Parathyroid adenoma (tissue), 2 donors: ENCODE measurements around the gene TBX2.

ENCODE experiments used
- H2AFZ ChIP-seq: fragments of 300-600 bp; sonication (generic); one replicate; pipeline ENCODE4 v1.7.0; 2017; ENCODE audit warnings: antibody characterized with exemption, mild to moderate bottlenecking
- H3K27ac ChIP-seq: fragments of 300-600 bp; sonication (generic); one replicate; pipeline ENCODE4 v1.7.0; 2017
- H3K27me3 ChIP-seq: fragments of 300-600 bp; sonication (generic); one replicate; pipeline ENCODE4 v1.7.0; 2017; ENCODE audit warnings: low read length; ENCODE audit not compliant: control insufficient read depth, insufficient read depth
- H3K36me3 ChIP-seq: fragments of 300-600 bp; sonication (generic); one replicate; pipeline ENCODE4 v1.7.0; 2017; ENCODE audit warnings: low read length; ENCODE audit not compliant: control insufficient read depth, insufficient read depth
- H3K4me1 ChIP-seq: fragments of 300-600 bp; sonication (generic); one replicate; pipeline ENCODE4 v1.7.0; 2017; ENCODE audit warnings: control low read depth
- H3K4me2 ChIP-seq: fragments of 300-600 bp; sonication (generic); one replicate; pipeline ENCODE4 v1.7.0; 2017; ENCODE audit warnings: low read length
- H3K4me3 ChIP-seq: fragments of 300-600 bp; sonication (generic); one replicate; pipeline ENCODE4 v1.7.0; 2017; ENCODE audit warnings: low read depth, low read length
- H3K79me2 ChIP-seq: fragments of 300-600 bp; sonication (generic); one replicate; pipeline ENCODE4 v1.7.0; 2017; ENCODE audit warnings: control low read depth
- H3K9ac ChIP-seq: fragments of 300-600 bp; sonication (generic); one replicate; pipeline ENCODE4 v1.7.0; 2017; ENCODE audit warnings: mild to moderate bottlenecking
- H3K9me3 ChIP-seq: fragments of 300-600 bp; sonication (generic); one replicate; pipeline ENCODE4 v1.7.0; 2017; ENCODE audit warnings: low read length; ENCODE audit not compliant: control insufficient read depth
- TF ChIP-seq, protein P1 (sequence below): fragments of 300-600 bp; sonication (generic); IDR thresholded peaks from one replicate; pipeline ENCODE4 v1.7.0; 2017; ENCODE audit warnings: antibody characterized with exemption, mild to moderate bottlenecking
- donor health status: primary hyperparathyroidism.

The TBX2 gene

DNA sequence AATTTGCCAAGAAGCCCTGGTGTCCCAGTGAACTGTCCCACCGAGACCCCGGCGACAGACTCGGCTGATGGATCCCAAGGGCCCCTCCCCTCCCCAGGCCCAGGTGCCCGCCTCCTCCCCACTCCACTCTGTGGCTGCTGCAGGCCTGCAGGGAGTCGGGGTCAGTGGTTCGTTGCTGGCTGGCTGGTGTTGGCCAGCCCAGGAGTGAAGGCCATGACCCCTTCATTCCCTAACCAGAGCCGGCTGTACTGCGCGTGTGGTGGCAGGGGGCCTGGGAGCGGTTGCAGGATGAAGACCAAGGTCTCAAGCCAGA, 9.2 kb upstream of the TBX2 start:
- no peak overlapping the region for H3K27ac ChIP-seq

DNA sequence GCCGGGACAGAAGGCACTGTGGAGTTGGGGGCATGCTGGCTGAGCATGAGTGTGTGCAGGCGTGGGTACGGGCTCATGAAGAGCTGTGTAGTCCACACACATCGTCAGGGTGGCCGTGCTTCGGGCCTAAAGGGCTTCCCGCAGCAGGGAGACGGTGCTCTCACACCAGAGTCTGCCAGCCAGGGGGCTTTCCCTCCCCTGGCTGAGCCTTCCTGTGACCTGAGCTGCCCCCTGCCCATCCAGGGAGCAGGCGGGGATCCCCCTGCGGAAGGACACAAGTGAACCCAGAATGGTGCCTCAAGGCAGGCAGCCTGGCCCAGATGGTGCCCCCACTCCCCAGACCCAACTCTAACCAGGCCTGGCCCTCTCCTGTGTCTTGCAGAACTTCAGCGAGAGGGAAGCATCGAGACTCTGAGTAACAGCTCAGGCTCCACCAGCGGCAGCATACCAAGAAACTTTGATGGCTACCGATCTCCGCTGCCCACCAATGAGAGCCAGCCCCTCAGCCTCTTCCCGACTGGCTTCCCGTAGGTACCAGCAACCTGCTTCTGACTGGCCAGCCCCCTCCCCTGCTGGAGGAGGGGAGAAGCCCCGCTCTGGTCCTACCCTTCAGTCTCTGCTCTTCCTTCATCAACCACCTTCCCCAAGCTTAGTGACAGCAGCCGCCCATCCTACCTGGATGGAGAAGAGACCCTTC, 7.9 kb upstream of the TBX2 start:
- no peaks in the 10 kb centered on the region for H3K27me3 ChIP-seq
- no peak overlapping the region for H2AFZ ChIP-seq
- no peak overlapping the region for H3K27ac ChIP-seq
- no peaks in the 10 kb centered on the region for H3K79me2 ChIP-seq
- H3K9ac ChIP-seq = no peak overlapping the region
- no peaks in the 10 kb centered on the region for H3K4me1 ChIP-seq
- H3K4me2 ChIP-seq = no peak overlapping the region
- H3K36me3 ChIP-seq = no peaks in the 10 kb centered on the region
- TF ChIP-seq, protein P1, sequence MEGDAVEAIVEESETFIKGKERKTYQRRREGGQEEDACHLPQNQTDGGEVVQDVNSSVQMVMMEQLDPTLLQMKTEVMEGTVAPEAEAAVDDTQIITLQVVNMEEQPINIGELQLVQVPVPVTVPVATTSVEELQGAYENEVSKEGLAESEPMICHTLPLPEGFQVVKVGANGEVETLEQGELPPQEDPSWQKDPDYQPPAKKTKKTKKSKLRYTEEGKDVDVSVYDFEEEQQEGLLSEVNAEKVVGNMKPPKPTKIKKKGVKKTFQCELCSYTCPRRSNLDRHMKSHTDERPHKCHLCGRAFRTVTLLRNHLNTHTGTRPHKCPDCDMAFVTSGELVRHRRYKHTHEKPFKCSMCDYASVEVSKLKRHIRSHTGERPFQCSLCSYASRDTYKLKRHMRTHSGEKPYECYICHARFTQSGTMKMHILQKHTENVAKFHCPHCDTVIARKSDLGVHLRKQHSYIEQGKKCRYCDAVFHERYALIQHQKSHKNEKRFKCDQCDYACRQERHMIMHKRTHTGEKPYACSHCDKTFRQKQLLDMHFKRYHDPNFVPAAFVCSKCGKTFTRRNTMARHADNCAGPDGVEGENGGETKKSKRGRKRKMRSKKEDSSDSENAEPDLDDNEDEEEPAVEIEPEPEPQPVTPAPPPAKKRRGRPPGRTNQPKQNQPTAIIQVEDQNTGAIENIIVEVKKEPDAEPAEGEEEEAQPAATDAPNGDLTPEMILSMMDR = no peak
- H3K9me3 ChIP-seq = no peaks in the 10 kb centered on the region
- no peak overlapping the region for H3K4me3 ChIP-seq

More for the DNA sequence above, 9.2 kb upstream of the TBX2 start:
- Histone ChIP-seq H3K4me2 (no peak overlapping the region), H3K36me3 (no peaks in the 10 kb centered on the region), H3K9ac (no peak overlapping the region), H3K27me3 (no peaks in the 10 kb centered on the region), H3K79me2 (no peaks in the 10 kb centered on the region), H3K4me3 (no peak overlapping the region), H3K4me1 (no peaks in the 10 kb centered on the region), H2AFZ (no peak overlapping the region), H3K9me3 (no peaks in the 10 kb centered on the region)
- TF ChIP-seq, protein P1 = no peak

DNA sequence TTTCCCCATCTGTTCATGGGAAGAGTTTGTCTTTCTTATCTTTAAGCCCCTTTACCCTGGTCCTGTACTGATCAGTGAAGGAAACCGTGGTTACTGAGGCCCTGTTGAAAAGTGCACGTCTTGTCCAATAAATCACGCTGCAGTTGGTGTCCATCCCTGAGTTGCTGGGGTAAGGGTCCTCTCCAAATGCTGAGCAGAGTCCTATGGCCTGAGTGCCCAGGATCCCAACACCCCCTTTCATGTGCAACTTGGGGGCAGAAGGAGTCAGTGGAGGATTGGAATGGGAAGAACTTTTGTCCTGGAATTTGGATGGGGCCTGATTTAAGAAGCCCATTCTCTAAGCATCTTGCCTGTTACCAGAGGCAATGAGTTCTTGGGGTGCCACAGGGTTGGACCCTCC, 7.0 kb upstream of the TBX2 start:
- Histone ChIP-seq H3K36me3 (no peaks in the 10 kb centered on the region), H3K79me2 (no peaks in the 10 kb centered on the region), H3K27me3 (no peaks in the 10 kb centered on the region), H3K9me3 (no peaks in the 10 kb centered on the region), H3K4me3 (no peak overlapping the region), H3K9ac (no peak overlapping the region), H2AFZ (no peak overlapping the region), H3K4me1 (no peaks in the 10 kb centered on the region), H3K27ac (no peak overlapping the region), H3K4me2 (no peak overlapping the region)
- TF ChIP-seq, protein P1 = no peak

DNA sequence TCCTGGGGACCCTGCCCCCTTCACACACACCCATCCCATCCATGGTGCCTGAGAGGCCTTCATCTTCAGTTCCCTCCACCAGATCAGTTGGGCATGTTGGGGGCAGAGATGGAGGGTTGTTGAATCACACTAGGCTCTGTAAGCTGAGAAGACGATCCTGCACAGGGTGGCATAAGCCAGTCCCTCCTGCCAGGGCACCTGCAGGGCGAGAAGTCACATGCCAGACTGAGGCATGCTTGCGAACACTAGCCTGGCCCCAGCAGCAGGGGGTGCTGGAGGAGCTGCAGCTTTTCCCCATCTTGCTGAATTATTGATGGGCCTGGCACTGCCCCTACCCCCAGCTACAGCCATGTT, 6.1 kb upstream of the TBX2 start:
- H3K4me3 ChIP-seq = no peak overlapping the region
- no peak overlapping the region for H3K9ac ChIP-seq
- H3K4me2 ChIP-seq = no peak overlapping the region
- no peak overlapping the region for H2AFZ ChIP-seq
- TF ChIP-seq, protein P1 = no peak
- H3K4me1 ChIP-seq = peaks cover 2% of the 10 kb centered on the region
- H3K36me3 ChIP-seq = no peaks in the 10 kb centered on the region
- no peaks in the 10 kb centered on the region for H3K79me2 ChIP-seq
- H3K27ac ChIP-seq = no peak overlapping the region
- H3K27me3 ChIP-seq = peaks cover 7% of the 10 kb centered on the region
- no peaks in the 10 kb centered on the region for H3K9me3 ChIP-seq

DNA sequence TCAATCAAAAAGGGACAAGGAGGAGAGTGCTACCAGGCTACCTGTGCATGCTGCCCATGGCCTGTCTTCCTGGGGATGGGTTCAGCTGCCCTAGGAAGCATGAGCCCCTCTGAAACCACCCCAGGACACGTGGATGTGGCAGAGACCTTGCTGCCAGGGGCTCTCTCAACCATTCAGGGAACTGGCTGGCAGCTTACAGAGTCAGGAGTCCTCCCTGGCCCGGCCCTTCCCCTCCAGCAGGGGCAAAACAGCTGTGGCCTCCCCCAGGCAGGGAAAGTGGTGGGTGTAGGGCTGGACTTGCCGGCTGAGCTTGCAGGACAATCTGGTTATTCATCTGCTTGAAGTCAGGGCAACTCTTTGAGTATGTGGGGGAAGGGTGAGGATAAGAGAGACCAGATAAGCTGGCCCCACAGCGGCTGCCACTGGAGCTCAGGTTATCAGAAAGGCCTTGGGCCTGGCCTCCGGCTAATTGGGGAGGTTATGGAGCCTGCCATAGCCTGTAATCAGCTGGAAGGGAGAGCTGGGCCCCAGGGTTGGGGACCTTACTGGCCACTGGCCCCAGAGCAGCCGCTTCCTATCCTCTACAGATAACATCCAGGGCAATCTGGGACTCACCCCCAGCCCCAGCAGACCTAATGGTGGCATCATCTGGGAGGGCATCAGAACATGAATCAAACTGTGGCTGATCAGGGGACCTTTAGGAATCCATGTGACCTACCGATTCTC, 5.6 kb upstream of the TBX2 start:
- no peaks in the 10 kb centered on the region for H3K79me2 ChIP-seq
- no peak overlapping the region for H2AFZ ChIP-seq
- H3K4me2 ChIP-seq = no peak overlapping the region
- H3K9me3 ChIP-seq = no peaks in the 10 kb centered on the region
- H3K4me3 ChIP-seq = no peak overlapping the region
- H3K36me3 ChIP-seq = no peaks in the 10 kb centered on the region
- TF ChIP-seq, protein P1 = no peak
- H3K4me1 ChIP-seq = peaks cover 2% of the 10 kb centered on the region
- H3K9ac ChIP-seq = no peak overlapping the region
- no peak overlapping the region for H3K27ac ChIP-seq
- peaks cover 13% of the 10 kb centered on the region for H3K27me3 ChIP-seq
